GM15510 (cell line): ENCODE measurements around the gene HINFP.

Experiments used
- POLR2A ChIP-seq: IDR thresholded peaks from 3 replicates; pipeline ENCODE4 v1.6.1; 2011; ENCODE audit warnings: borderline replicate concordance; ENCODE audit not compliant: insufficient read length; ENCODE audit errors: extremely low read depth

The HINFP gene

GRCh38 chr11:119154178-119154577, 32.8 kb downstream of the HINFP start:
- TF ChIP-seq POLR2A = no peak

DNA sequence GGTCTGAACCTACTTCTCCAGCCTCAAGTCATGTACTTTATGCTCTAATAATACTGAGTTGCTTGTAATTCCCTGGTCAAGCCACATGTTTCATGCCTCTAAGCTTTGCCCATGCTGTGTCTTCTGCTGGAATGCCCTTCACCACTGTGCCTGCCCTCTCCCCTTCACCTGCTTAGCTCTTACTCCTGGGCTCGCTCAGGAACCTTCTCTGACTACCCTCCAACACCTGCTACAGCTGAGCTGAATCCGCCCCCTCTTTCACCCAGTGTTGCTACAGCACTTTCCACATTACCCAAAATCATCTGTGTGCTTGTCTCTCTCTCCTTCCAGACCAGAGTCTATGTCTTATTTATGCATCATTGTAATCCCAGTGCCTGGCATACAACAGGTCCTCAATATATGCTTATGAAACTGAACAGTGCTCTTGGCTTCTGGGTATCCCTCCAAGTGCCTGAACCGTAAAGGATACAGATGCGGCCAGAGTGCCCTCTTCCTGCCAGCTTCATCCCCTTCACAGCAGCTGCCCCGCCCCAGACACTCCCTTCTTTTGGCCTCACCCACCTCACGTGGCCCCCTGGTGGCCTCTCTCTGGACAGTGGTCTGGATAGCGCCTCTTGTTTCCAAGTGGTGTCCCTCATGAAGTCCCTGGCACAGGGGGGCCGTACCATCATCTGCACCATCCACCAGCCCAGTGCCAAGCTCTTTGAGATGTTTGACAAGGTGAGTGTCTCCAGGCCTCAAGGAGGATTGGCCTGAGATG, 34.5 kb downstream of the HINFP start:
- TF ChIP-seq POLR2A = no peak

DNA sequence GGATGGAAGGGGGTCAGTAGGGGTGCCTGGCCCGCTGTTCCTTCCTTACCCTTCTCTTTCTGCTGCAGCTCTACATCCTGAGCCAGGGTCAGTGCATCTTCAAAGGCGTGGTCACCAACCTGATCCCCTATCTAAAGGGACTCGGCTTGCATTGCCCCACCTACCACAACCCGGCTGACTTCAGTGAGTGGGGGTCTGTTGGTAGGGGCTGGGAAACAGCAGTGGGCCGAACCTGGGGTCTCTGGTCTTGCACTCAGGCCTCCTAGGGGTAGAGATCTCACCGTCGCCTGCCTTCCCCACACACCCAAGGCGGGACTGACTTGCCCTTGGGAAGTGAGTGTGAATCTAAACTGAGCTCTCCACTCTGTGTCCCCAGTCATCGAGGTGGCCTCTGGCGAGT, 35.1 kb downstream of the HINFP start:
- no peak for TF ChIP-seq POLR2A

GRCh38 chr11:119157063-119157462, 35.7 kb downstream of the HINFP start:
- no peak for TF ChIP-seq POLR2A

DNA sequence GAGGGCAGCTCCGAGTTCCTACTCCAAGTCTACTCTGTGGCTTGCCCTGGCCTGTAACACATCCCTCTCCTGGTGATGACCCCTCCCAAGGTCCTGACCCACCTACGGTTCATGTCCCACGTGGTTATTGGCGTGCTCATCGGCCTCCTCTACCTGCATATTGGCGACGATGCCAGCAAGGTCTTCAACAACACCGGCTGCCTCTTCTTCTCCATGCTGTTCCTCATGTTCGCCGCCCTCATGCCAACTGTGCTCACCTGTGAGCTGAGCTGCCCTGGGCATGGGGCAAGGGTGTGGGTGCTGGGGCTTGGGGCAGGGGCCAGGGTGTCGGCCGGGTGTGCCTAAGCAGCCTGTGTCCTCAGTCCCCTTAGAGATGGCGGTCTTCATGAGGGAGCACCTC, 37.1 kb downstream of the HINFP start:
- no peak for TF ChIP-seq POLR2A

- TF ChIP-seq POLR2A = no peak
Measured at GRCh38 chr11:119160151-119160550, 38.8 kb downstream of the HINFP start.

GRCh38 chr11:119161871-119162270, 40.5 kb downstream of the HINFP start:
- TF ChIP-seq POLR2A = no peak

- TF ChIP-seq POLR2A = no peak
Measured at GRCh38 chr11:119166368-119167076, 45.1 kb downstream of the HINFP start.

DNA sequence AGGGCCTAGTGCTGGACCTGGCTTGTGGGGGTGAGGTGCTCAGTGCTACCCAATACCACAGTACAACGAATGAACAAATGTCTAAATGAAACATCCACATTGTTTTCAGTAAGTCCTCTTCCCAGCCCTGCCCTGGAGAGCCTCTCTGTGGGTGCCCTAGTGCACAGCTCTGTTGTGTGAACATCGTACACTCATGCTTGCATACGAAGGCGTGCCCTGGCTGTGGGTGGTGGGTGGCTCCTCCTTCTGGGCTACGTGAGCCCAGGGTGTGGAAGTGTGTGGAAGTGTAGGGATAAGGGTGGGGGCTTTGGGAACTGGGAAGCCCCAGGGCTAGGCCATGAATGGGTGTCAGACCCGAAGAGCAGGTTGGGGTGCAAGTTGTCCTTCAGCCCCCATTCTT, 46.6 kb downstream of the HINFP start:
- TF ChIP-seq POLR2A = no peak

- TF ChIP-seq POLR2A = peak; percentile 83
Measured at GRCh38 chr11:119168471-119169281, 47.3 kb downstream of the HINFP start, which contains the start of gene NLRX1. TSS of gene NLRX1 (plus strand) at chr11:119168725. CDS start at chr11:119171404, 2,679 bp downstream.

DNA sequence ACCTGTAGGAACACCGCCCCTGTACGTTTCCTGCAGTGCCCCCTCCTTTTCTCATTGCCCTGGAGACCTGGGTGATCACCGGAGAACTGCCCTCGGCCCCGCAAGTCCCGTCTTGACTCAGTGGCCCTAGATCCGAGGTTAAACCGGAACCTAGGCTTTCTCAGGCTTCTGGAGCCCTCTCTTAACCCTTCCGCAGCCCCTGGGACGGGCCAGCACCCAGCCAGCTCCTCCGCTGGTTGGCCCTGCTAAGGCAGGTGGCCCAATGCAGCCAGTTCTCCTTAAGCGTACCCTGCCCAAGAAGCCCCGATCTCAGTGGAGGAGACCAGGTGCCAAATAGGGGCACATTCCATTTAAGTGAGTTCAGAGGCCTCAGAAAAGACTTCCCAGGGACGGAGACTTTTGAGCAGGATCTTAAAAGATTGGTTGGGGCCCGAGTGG, 47.9 kb downstream of the HINFP start:
- TF ChIP-seq POLR2A = no peak

DNA sequence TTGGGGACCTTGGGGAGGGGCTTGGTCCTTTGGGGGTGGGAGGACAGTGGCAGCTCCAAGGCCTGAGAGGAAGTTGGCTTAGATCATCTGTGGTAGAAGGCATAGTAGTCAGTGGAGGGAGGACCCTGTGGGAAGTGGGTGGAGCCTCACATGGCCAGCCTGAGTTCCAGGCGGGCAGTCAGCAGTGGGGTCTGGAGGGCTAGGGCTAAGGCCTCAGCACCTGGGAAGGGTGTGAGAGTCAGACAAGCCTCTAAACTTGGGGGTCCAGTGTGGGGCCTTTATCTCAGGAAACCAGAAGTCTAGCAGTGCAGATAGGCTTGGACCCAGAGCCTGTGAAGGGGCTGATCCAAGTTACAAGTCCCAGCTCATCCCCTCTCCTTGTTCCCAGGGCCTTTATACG, 51.1 kb downstream of the HINFP start:
- no peak for TF ChIP-seq POLR2A

DNA sequence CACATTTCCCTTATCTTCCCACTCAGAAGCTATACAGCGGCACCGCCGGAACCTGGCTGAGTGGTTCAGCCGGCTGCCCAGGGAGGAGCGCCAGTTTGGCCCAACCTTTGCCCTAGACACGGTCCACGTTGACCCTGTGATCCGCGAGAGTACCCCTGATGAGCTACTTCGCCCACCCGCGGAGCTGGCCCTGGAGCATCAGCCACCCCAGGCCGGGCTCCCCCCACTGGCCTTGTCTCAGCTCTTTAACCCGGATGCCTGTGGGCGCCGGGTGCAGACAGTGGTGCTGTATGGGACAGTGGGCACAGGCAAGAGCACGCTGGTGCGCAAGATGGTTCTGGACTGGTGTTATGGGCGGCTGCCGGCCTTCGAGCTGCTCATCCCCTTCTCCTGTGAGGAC, 52.1 kb downstream of the HINFP start:
- no peak for TF ChIP-seq POLR2A

GRCh38 chr11:119175493-119176077, 54.2 kb downstream of the HINFP start:
- no peak for TF ChIP-seq POLR2A
